ENCODE results near the gene MRPL37.
A peak's percentile ranks its signal among the peaks of the same experiment; 100 is the strongest.
"Not testable (repeated sequence)": the region's sequence is repeated elsewhere in the genome, so short reads cannot be mapped to it uniquely, and the experiment has no call there.

The MRPL37 gene

GRCh38 chr1:54220004-54220811, 20.2 kb downstream of the MRPL37 start:
- no peak for DNase-seq (ENCODE audit: low spot score)

GRCh38 chr1:54221113-54221834, 21.3 kb downstream of the MRPL37 start:
- no peak for DNase-seq (ENCODE audit: low spot score)

- no peak for DNase-seq (ENCODE audit: low spot score)
Observed at GRCh38 chr1:54221867-54222484, 22.0 kb downstream of the MRPL37 start.

GRCh38 chr1:54222711-54223110, 22.7 kb downstream of the MRPL37 start:
- no peak for DNase-seq (ENCODE audit: low spot score)

- no peak for DNase-seq (ENCODE audit: low spot score)
Observed at GRCh38 chr1:54223441-54224202, 23.7 kb downstream of the MRPL37 start.

- no peak for DNase-seq (ENCODE audit: low spot score)
Observed at GRCh38 chr1:54224233-54224632, 24.3 kb downstream of the MRPL37 start.

- DNase-seq (ENCODE audit: low spot score): no peak
Observed at GRCh38 chr1:54225378-54225777, 25.4 kb downstream of the MRPL37 start.

- no peak for DNase-seq (ENCODE audit: low spot score)
Observed at GRCh38 chr1:54225986-54226559, 26.1 kb downstream of the MRPL37 start.

GRCh38 chr1:54227091-54227602, 27.2 kb downstream of the MRPL37 start:
- no peak for DNase-seq (ENCODE audit: low spot score)

- no peak for DNase-seq (ENCODE audit: low spot score)
Observed at GRCh38 chr1:54227891-54228310, 27.9 kb downstream of the MRPL37 start.

GRCh38 chr1:54228638-54229079, 28.7 kb downstream of the MRPL37 start:
- no peak for DNase-seq (ENCODE audit: low spot score)

GRCh38 chr1:54229281-54229891, 29.4 kb downstream of the MRPL37 start:
- DNase-seq (ENCODE audit: low spot score): peak; percentile 53

GRCh38 chr1:54230507-54231339, 30.8 kb downstream of the MRPL37 start:
- DNase-seq (ENCODE audit: low spot score): peak; percentile 60

- not testable (repeated sequence) for DNase-seq (ENCODE audit: low spot score)
Observed at GRCh38 chr1:54233196-54233595, 33.2 kb downstream of the MRPL37 start.

GRCh38 chr1:54234284-54234683, 34.3 kb downstream of the MRPL37 start:
- no peak for DNase-seq (ENCODE audit: low spot score)

- DNase-seq (ENCODE audit: low spot score): no peak
Observed at GRCh38 chr1:54237586-54237985, 37.6 kb downstream of the MRPL37 start.

GRCh38 chr1:54238353-54239034, 38.5 kb downstream of the MRPL37 start:
- no peak for DNase-seq (ENCODE audit: low spot score)

GRCh38 chr1:54239035-54239383, 39.0 kb downstream of the MRPL37 start:
- DNase-seq (ENCODE audit: low spot score): no peak

GRCh38 chr1:54239631-54240031, 39.7 kb downstream of the MRPL37 start:
- no peak for DNase-seq (ENCODE audit: low spot score)

Data from activated CD4-positive, alpha-beta T cell treated with anti-CD3 and anti-CD28 coated beads, Interleukin-2, Interleukin-4, amounts not matched to agents 100 ng/mL and 50 ng/mL, durations not matched to agents 16 hours and 8 hours (primary cell).